ENCODE measurements around the gene LRIT2. TPM values are rescaled to one million over a fixed set of nuclear protein-coding genes. Genes with fewer than 3 reads are reported as not detected.

The LRIT2 gene
- total and polyA plus RNA-seq, 2 experiments from 2014 or later, result not detected

Other genes starting within 250 kb of the LRIT2 start
- gene GHITM, start 86.0 kb downstream of the LRIT2 start, total RNA-seq (2014; rRNA removed; shearing (Covaris generic)), result 203 and 205 TPM in 2 replicates
- 255 and 258 TPM in 2 replicates for gene GHITM, start 86.0 kb downstream of the LRIT2 start, polyA plus RNA-seq (2016; fragmentation: Nextera tagmentation; extraction: Ambion mirVana)
- not detected in 2 replicates for gene GPR15LG, start 51.7 kb downstream of the LRIT2 start, total RNA-seq (2014; rRNA removed; shearing (Covaris generic))
- gene GPR15LG, start 51.7 kb downstream of the LRIT2 start, polyA plus RNA-seq (2016; fragmentation: Nextera tagmentation; extraction: Ambion mirVana), result not detected in 2 replicates
- gene CDHR1, start 31.0 kb downstream of the LRIT2 start, total RNA-seq (2014; rRNA removed; shearing (Covaris generic)), result not detected in 2 replicates
- gene CDHR1, start 31.0 kb downstream of the LRIT2 start, polyA plus RNA-seq (2016; fragmentation: Nextera tagmentation; extraction: Ambion mirVana), result not detected in 2 replicates
- not detected in 2 replicates for gene LRIT1, start 16.0 kb upstream of the LRIT2 start, total RNA-seq (2014; rRNA removed; shearing (Covaris generic))
- not detected in 2 replicates for gene LRIT1, start 16.0 kb upstream of the LRIT2 start, polyA plus RNA-seq (2016; fragmentation: Nextera tagmentation; extraction: Ambion mirVana)
- not detected in 2 replicates for gene RGR, start 19.5 kb upstream of the LRIT2 start, total RNA-seq (2014; rRNA removed; shearing (Covaris generic))
- not detected in 2 replicates for gene RGR, start 19.5 kb upstream of the LRIT2 start, polyA plus RNA-seq (2016; fragmentation: Nextera tagmentation; extraction: Ambion mirVana)
- gene CCSER2, start 103.0 kb upstream of the LRIT2 start, total RNA-seq (2014; rRNA removed; shearing (Covaris generic)), result 27.8 and 30.6 TPM in 2 replicates
- gene CCSER2, start 103.0 kb upstream of the LRIT2 start, polyA plus RNA-seq (2016; fragmentation: Nextera tagmentation; extraction: Ambion mirVana), result 76.8 and 78.1 TPM in 2 replicates

All from GM23248 (cell line).